Heart left ventricle (tissue), 16 donors: ENCODE results near the gene VAMP5. TPM values are rescaled to one million over a fixed set of nuclear protein-coding genes. Genes with fewer than 3 reads are reported as not detected.

Experiments
- ATAC-seq, 4 donors: fragments of 200-7000 bp; cut with Tn5 transposase; one replicate each; pipeline ENCODE4 v1.9.1; 2020 to 2022; ENCODE audit warnings: moderate library complexity in 4 of 4, mild to moderate bottlenecking in 3 of 4, moderate number of reproducible peaks in 1 of 4
- DNase-seq, 5 donors: peaks; one replicate each; pipeline ENCODE4 v3.0.0-alpha.2; 2020
- H3K27ac ChIP-seq, 12 donors: fragments of 200-600 bp; sonication (generic) in 4 of 12; one replicate each; pipeline versions ENCODE4 v1.5.0 to v1.8.0; 2016 to 2022; ENCODE audit warnings: mild to moderate bottlenecking in 2 of 12
- H3K27me3 ChIP-seq, 9 donors: fragments of 200-600 bp; sonication (generic) in 2 of 9; one replicate each; pipeline versions ENCODE4 v1.5.1 to v1.8.0; 2016 to 2022; ENCODE audit warnings: mild to moderate bottlenecking in 3 of 9
- H3K36me3 ChIP-seq, 9 donors: fragments of 200-600 bp; sonication (generic) in 2 of 9; one replicate each; pipeline versions ENCODE4 v1.5.0 to v1.8.0; 2018 to 2022; ENCODE audit warnings: mild to moderate bottlenecking in 2 of 9
- H3K4me1 ChIP-seq, 12 donors: fragments of 200-600 bp; sonication (generic) in 4 of 12; one replicate each; pipeline versions ENCODE4 v1.5.0 to v1.8.0; 2016 to 2022; ENCODE audit warnings: mild to moderate bottlenecking in 3 of 12
- H3K4me3 ChIP-seq, 12 donors: fragments of 200-600 bp; sonication (generic) in 4 of 12; one replicate each; pipeline versions ENCODE4 v1.5.0 to v1.8.0; 2017 to 2022; ENCODE audit warnings: mild to moderate bottlenecking in 9 of 12, moderate library complexity in 4 of 12
- H3K9me3 ChIP-seq, 12 donors: fragments of 200-600 bp; sonication (generic) in 4 of 12; one replicate each; pipeline versions ENCODE4 v1.5.0 to v1.8.0; 2016 to 2022; ENCODE audit warnings: mild to moderate bottlenecking in 1 of 12
- POLR2A ChIP-seq, 2 donors: fragments of 450-650 bp; IDR thresholded peaks; one replicate each; pipeline ENCODE4 v1.6.1; 2017; ENCODE audit warnings: antibody characterized with exemption in 2 of 2, mild to moderate bottlenecking in 2 of 2, moderate library complexity in 2 of 2
- WGBS, 4 donors: extraction: QIAGEN DNeasy Blood & Tissue Kit in 2 of 4; methylation state at CpG; one replicate each; pipeline versions ENCODE4 v1.1.5 to v1.1.7; 2013 to 2018; 5-methylcytosine and 5-hydroxymethylcytosine counted together
- intact Hi-C, 10 donors: fragments of 100-400 bp; cut with DNase I; formaldehyde crosslinking; loops; one replicate each; pipeline versions ENCODE4 v1.11.1 to v1.14.2; 2022
- polyA plus RNA-seq, 2 donors: library from polyadenylated mRNA; stranded (reverse); fragments of 200-250 nt; gene quantifications; one replicate each; pipeline ENCODE4 v1.2.3, GENCODE V29; 2013
- total RNA-seq, 9 donors: library from RNA; depleted of rRNA in 2 of 9; stranded (reverse); fragments of >200 nt in 2 of 9; fragmentation: NEBNext Ultra II Directional in 3 of 9; extraction: Animal tissue kit (Norgen Biotek cat#: 25700) in 3 of 9; gene quantifications; one replicate each; pipeline versions ENCODE4 v1.1.0 to v1.2.4, GENCODE V29; 2016 to 2023
- TF ChIP-seq, protein P1 (sequence below), 12 donors: fragments of 200-600 bp; sonication (generic) in 4 of 12; IDR thresholded peaks; one replicate each; pipeline versions ENCODE4 v1.5.0 to v1.8.0; 2018 to 2022; ENCODE audit warnings: antibody characterized with exemption in 12 of 12, mild to moderate bottlenecking in 5 of 12
- donor health status: ischemic (EF 13 %, LVEDD 7.1; RV severe dilation, severe dysfunction).
- donor health status: healthy with polysubstance abuse.
- donor health status: DM: no; HTN: yes; CAD: no.
- donor health status: DM: no; HTN: no; CAD: no.
- donor health status: ischemic (EF 25% LVEDD 6.9; RV normal size, moderate dysfunction).
- donor health status: ischemic (EF 25% LVEDD 5.7; RV mildly dilated, moderate dysfunction).
- donor health status: healthy.
- donor health status: DM: yes; HTN: yes; CAD: no.
- donor health status: ischemic (EF 35%, LVEDD 5.7; RV mildly dilated, moderate dysfunction).
- donor health status: nonischemic (EF 11% LVEDD 7.7; RV severe dilation, severe dysfunction).
- donor health status: DM: yes; HTN: yes; CAD: no.
- donor health status: PGD.
- donor health status: ischemic (EF 29% LVEDD 5.4; RV normal size, mild dysfunction).
- donor health status: nonischemic (EF 23%, LVEDD 6.1; RV moderate dilation, normal function).

Gene VAMP5
- total and polyA plus RNA-seq, 11 donors, result 21.0 to 186 (median 45.2) TPM

DNA sequence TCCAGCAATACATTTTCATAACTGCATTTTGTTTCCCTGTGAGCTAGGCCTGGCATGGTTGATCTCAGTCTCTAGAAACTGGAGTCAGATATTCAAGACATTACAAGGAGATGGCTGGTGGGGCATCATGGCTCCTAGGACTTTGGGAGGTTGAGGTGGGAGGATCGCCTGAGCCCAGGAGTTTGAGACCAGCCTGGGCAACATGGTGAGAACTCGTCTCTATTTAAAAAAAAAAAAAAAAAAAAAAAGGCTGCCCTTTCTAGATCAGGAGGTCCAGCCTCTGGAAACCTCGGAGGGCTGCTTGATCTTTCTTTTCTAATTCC is 7.2 kb upstream of the VAMP5 start:
- WGBS, 4 donors, result 74 to 79% (median 77%) methylated on average over 3 of the region's 3 CpGs

DNA sequence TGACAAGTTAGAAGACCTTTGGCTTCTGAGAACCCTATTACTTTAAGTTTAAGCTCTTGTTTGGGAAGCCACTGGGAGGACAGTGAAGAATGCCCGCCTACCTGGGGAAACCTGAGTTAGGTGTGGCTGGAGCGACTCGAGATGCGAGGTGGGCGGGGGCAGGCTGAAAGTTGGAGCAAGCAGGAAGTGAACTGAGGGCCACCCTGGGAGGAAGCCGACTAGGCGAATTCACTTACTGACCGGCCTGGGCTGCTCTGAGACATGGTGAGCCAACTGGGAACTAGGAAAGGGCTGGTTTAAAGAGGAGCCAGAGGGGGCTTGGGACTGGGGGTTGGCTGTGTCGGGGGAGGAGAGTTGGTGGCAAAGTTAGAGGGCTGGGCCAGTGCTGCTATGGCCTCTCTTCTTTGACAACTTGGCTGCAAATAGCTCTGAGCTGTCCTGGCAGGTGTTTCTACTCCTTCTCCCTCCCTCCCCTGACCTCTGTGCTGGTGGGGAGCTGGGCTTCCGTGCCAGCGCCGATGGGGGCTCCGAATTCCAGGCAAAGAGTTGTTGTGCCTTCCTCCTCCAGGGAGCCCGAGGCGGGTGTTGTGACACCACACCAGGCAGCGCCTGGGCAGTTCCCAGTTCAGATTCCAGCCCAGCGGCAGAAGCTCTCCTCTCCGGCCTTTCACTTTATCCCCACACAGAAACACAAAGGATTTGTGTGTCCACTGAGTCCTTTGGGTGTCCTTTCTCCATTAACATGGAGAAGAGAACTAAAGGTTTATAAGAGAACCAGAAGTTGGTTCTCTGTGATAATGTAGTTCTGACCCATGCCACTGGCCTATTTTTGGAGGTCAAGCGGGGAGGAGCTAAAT is 6.6 kb upstream of the VAMP5 start, which contains the start of gene VAMP8:
Gene VAMP8, plus strand, starts transcription at position 201 of the 857 bp plus-strand sequence. Its CDS starts 61 bp downstream, at position 262.
- peaks cover 0 to 11% (median 0%) of the 10 kb centered on the region in 9 donors for H3K36me3 ChIP-seq
- TF ChIP-seq, protein P1, sequence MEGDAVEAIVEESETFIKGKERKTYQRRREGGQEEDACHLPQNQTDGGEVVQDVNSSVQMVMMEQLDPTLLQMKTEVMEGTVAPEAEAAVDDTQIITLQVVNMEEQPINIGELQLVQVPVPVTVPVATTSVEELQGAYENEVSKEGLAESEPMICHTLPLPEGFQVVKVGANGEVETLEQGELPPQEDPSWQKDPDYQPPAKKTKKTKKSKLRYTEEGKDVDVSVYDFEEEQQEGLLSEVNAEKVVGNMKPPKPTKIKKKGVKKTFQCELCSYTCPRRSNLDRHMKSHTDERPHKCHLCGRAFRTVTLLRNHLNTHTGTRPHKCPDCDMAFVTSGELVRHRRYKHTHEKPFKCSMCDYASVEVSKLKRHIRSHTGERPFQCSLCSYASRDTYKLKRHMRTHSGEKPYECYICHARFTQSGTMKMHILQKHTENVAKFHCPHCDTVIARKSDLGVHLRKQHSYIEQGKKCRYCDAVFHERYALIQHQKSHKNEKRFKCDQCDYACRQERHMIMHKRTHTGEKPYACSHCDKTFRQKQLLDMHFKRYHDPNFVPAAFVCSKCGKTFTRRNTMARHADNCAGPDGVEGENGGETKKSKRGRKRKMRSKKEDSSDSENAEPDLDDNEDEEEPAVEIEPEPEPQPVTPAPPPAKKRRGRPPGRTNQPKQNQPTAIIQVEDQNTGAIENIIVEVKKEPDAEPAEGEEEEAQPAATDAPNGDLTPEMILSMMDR (IDR thresholded peaks at IDR 0.05), result no peak
- TF ChIP-seq POLR2A (IDR thresholded peaks at IDR 0.05), result no peak
- no peaks in the 10 kb centered on the region for H3K27me3 ChIP-seq
- DNase-seq (peak in 2 of 5 donors; percentile 62 to 75), ATAC-seq (peak; percentile 16 to 53 (median 48))
- 51 to 60% (median 56%) methylated on average over 19 of the region's 19 CpGs for WGBS, 4 donors
- peak within 1 kb of the TSS; percentile 41 to 90 (median 60) for H3K27ac ChIP-seq
- intact Hi-C loops, result no loop called here
- peaks cover 0 to 45% (median 18%) of the 10 kb centered on the region in 12 donors for H3K4me1 ChIP-seq
- H3K4me3 ChIP-seq, result peak within 1 kb of the TSS in 9 of 12 donors; percentile 10 to 60 (median 29)
- no peaks in the 10 kb centered on the region for H3K9me3 ChIP-seq

More for the DNA sequence above, 7.2 kb upstream of the VAMP5 start:
- Histone ChIP-seq H3K27ac (peak overlapping the region in 5 of 12 donors; percentile 63 to 90 (median 69)), H3K4me1 (peaks cover 0 to 40% (median 18%) of the 10 kb centered on the region in 12 donors), H3K36me3 (peaks cover 0 to 7% (median 0%) of the 10 kb centered on the region in 9 donors), H3K4me3 (peak overlapping the region in 5 of 12 donors; percentile 28 to 60 (median 50)), H3K27me3 (no peaks in the 10 kb centered on the region), H3K9me3 (no peaks in the 10 kb centered on the region)
- TF ChIP-seq, protein P1 (IDR thresholded peaks at IDR 0.05), result no peak
- TF ChIP-seq POLR2A (IDR thresholded peaks at IDR 0.05), result no peak
- DNase-seq, result no peak
- no peak for ATAC-seq
- intact Hi-C loops, result no loop called here

DNA sequence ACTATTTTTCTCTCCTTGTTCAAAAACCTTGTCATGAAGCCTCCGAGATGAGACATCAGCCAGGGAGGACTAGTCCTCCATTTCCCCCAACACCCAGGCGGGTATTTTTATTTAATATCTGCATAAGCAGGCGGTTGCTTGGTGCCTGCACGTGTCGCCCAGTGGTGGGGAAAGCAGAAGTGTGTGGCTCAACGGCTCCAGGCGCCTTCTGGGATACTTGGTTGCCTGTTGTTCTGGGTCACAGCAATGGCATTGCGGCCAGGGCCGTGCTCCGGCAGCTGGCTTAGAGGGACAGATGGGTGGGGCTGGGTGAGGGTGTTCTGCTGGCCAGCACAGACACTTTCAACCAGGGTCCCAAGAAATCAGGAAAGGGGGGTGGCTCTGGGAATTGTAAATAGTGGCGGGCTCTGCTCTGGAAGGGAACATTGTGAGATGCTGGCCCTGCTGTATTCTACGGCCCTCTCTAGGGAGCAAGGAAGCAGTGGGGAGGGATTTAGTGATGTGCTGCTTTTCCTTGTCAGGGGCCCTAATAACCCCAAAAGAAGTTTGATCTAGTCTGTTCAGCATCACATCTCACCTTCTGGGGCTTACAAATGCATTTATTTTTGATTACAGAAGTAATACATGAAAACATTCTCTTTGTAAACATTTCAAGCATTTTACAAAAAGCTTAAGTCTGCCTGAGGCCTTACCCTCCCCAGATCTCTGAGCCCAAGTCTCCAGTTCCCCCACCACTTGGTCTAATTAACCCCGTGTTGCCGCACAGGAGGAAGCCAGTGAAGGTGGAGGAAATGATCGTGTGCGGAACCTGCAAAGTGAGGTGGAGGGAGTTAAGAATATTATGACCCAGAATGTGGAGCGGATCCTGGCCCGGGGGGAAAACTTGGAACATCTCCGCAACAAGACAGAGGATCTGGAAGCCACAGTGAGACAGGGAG is 5.7 kb upstream of the VAMP5 start:
- Histone ChIP-seq H3K36me3 (peaks cover 0 to 11% (median 0%) of the 10 kb centered on the region in 9 donors), H3K27me3 (no peaks in the 10 kb centered on the region), H3K4me1 (peaks cover 0 to 54% (median 19%) of the 10 kb centered on the region in 12 donors), H3K27ac (peak overlapping the region; percentile 41 to 90 (median 60)), H3K4me3 (peak overlapping the region in 8 of 12 donors; percentile 10 to 60 (median 32)), H3K9me3 (no peaks in the 10 kb centered on the region)
- intact Hi-C loops, result no loop called here
- no peak for TF ChIP-seq POLR2A (IDR thresholded peaks at IDR 0.05)
- TF ChIP-seq, protein P1 (IDR thresholded peaks at IDR 0.05), result no peak
- DNase-seq, result peak; percentile 45 to 84 (median 62)
- 61 to 69% (median 63%) methylated on average over 19 of the region's 19 CpGs for WGBS, 4 donors
- ATAC-seq, result peak; percentile 14 to 76 (median 67)
